Adrenal gland (tissue), 5 donors: ENCODE measurements around the gene CALN1.

Experiments
- CTCF ChIP-seq, 6 experiments: fragments of 450-650 bp in 4 of 6; fragments of 200-600 bp in 2 of 6; sonication (generic) in 1 of 6; IDR thresholded peaks; 1 replicate in 5 of 6; 2 replicates in 1 of 6; pipeline versions ENCODE4 v1.5.1 to v1.8.0; 2016 to 2021; ENCODE audit warnings: antibody characterized with exemption in 6 of 6, mild to moderate bottlenecking in 2 of 6, moderate library complexity in 1 of 6
- POLR2A ChIP-seq, 2 donors: fragments of 450-650 bp; IDR thresholded peaks; one replicate each; pipeline ENCODE4 v1.6.1; 2017; ENCODE audit warnings: antibody characterized with exemption in 2 of 2, mild to moderate bottlenecking in 2 of 2, moderate library complexity in 1 of 2
- donor health status: DM: no; HTN: no; CAD: no.

- TF ChIP-seq POLR2A (IDR thresholded peaks at IDR 0.05) (no peak), CTCF (IDR thresholded peaks at IDR 0.05) (no peak)
These were observed 618.9 kb downstream of the CALN1 start for GRCh38 chr7:71793251-71793650.
